Naive thymus-derived CD4-positive, alpha-beta T cell (primary cell): ENCODE data around the gene LMTK2. TPM values are rescaled to one million over a fixed set of nuclear protein-coding genes. Genes with fewer than 3 reads are reported as not detected.

ENCODE experiments used
- ATAC-seq: fragments of 150-1000 bp; cut with Tn5 transposase; 2 replicates; pipeline ENCODE4 v1.10.0; 2021; ENCODE audit warnings: mild to moderate bottlenecking, moderate library complexity
- CTCF ChIA-PET: fragments of 350-600 bp; sonication (Branson Sonifier 250); formaldehyde crosslinking; loops from one replicate; lab custom pipeline; 2021; ENCODE audit warnings: antibody characterized with exemption; lab: Charles Lee
- POLR2A ChIA-PET: fragments of 350-600 bp; sonication (Branson Sonifier 250); formaldehyde crosslinking; loops from one replicate; lab custom pipeline; 2021; ENCODE audit warnings: antibody characterized with exemption, inconsistent platforms; lab: Charles Lee
- DNase-seq, 9 donors: peaks; one replicate each; pipeline versions ENCODE4 v3.0.0 to v3.0.0-alpha.2; 2020 to 2022; ENCODE audit warnings: mixed read lengths in 1 of 9
- H3K27ac ChIP-seq: one replicate; pipeline ENCODE4 v1.7.0; 2013; ENCODE audit warnings: mild to moderate bottlenecking, low read depth, low read length, moderate library complexity
- H3K27me3 ChIP-seq, 2 donors: one replicate each; pipeline ENCODE4 v1.7.0; 2013; ENCODE audit warnings: low read length in 2 of 2, mild to moderate bottlenecking in 2 of 2, moderate library complexity in 2 of 2; ENCODE audit not compliant: control insufficient read depth in 2 of 2, insufficient read depth in 2 of 2
- H3K36me3 ChIP-seq, 3 experiments: 1 replicate in 2 of 3; 2 replicates in 1 of 3; pipeline ENCODE4 v1.7.0; 2013; ENCODE audit warnings: low read length in 3 of 3, mild to moderate bottlenecking in 3 of 3, moderate library complexity in 1 of 3; ENCODE audit not compliant: insufficient read depth in 3 of 3, control insufficient read depth in 2 of 3
- H3K4me1 ChIP-seq, 2 donors: one replicate each; pipeline ENCODE4 v1.7.0; 2013; ENCODE audit warnings: low read length in 2 of 2, mild to moderate bottlenecking in 2 of 2, moderate library complexity in 1 of 2; ENCODE audit not compliant: control insufficient read depth in 2 of 2, insufficient read depth in 2 of 2
- H3K4me3 ChIP-seq: 2 replicates; pipeline ENCODE4 v1.7.0; 2013; ENCODE audit warnings: mild to moderate bottlenecking, low read length
- H3K9me3 ChIP-seq, 3 experiments: 1 replicate in 2 of 3; 2 replicates in 1 of 3; pipeline ENCODE4 v1.7.0; 2013; ENCODE audit warnings: low read length in 3 of 3; ENCODE audit not compliant: control insufficient read depth in 2 of 3
- H3K27ac Mint-ChIP-seq, 9 donors: one replicate each; pipeline ENCODE4 v1.8.0; 2020 to 2022; ENCODE audit warnings: mixed read lengths in 9 of 9, mild to moderate bottlenecking in 8 of 9, moderate library complexity in 5 of 9, inconsistent platforms in 2 of 9
- H3K27me3 Mint-ChIP-seq, 5 donors: one replicate each; pipeline ENCODE4 v1.8.0; 2021 to 2022; ENCODE audit warnings: mixed read lengths in 5 of 5, mild to moderate bottlenecking in 1 of 5
- H3K36me3 Mint-ChIP-seq, 5 donors: one replicate each; pipeline ENCODE4 v1.8.0; 2020 to 2022; ENCODE audit warnings: mixed read lengths in 5 of 5, mild to moderate bottlenecking in 3 of 5, inconsistent platforms in 1 of 5
- H3K4me1 Mint-ChIP-seq, 7 donors: one replicate each; pipeline ENCODE4 v1.8.0; 2020 to 2022; ENCODE audit warnings: mixed read lengths in 7 of 7, mild to moderate bottlenecking in 3 of 7, inconsistent platforms in 1 of 7
- H3K4me3 Mint-ChIP-seq, 10 donors: one replicate each; pipeline ENCODE4 v1.8.0; 2020 to 2022; ENCODE audit warnings: mild to moderate bottlenecking in 10 of 10, mixed read lengths in 10 of 10, moderate library complexity in 6 of 10, inconsistent platforms in 2 of 10
- H3K9me3 Mint-ChIP-seq, 11 donors: one replicate each; pipeline ENCODE4 v1.8.0; 2020 to 2022; ENCODE audit warnings: mixed read lengths in 11 of 11, mild to moderate bottlenecking in 4 of 11, inconsistent platforms in 1 of 11, moderate library complexity in 1 of 11
- intact Hi-C, 2 donors: fragments of 100-400 bp; cut with micrococcal nuclease; formaldehyde crosslinking; loops; one replicate each; pipeline ENCODE4 v1.15.1; 2023
- polyA plus RNA-seq, 2 donors: library from polyadenylated mRNA; unstranded; fragments of 300-500 nt; fragmentation: Illumina TruSeq; gene quantifications; one replicate each; pipeline ENCODE4 v1.2.3, GENCODE V29; 2021
- total RNA-seq, 6 experiments: library from RNA in 5 of 6; stranded (reverse) in 5 of 6; gene quantifications; 1 replicate in 5 of 6; 2 replicates in 1 of 6; pipeline ENCODE4 v1.2.3 and lab custom pipeline; 2021 to 2026

LMTK2 gene
- total and polyA plus RNA-seq, 7 experiments from 2014 or later, result 2.2 to 29.1 (median 18.1) TPM

GRCh38 chr7:98110249-98111022, 3.8 kb downstream of the LMTK2 start:
- Histone ChIP-seq H3K27ac (no peak overlapping the region), H3K4me1 (peaks cover 18 to 33% of the 10 kb centered on the region in 2 donors), H3K27me3 (no peaks in the 10 kb centered on the region), H3K9me3 (no peaks in the 10 kb centered on the region), H3K36me3 (peaks cover 0 to 4% (median 0%) of the 10 kb centered on the region in 3 experiments), H3K4me3 (no peak overlapping the region)
- Mint-ChIP-seq H3K4me1 (peaks cover 25 to 86% (median 79%) of the 10 kb centered on the region in 7 donors), H3K27me3 (no peaks in the 10 kb centered on the region), H3K4me3 (peak overlapping the region in 1 of 10 donors; percentile 29), H3K9me3 (peaks cover 0 to 2% (median 0%) of the 10 kb centered on the region in 11 donors), H3K27ac (no peak overlapping the region), H3K36me3 (peaks cover 4 to 18% (median 4%) of the 10 kb centered on the region in 5 donors)
- POLR2A ChIA-PET, result interaction anchor here (1.4 kb wide), 1 partner anchor 30 kb away, joined by 3 read pairs; no protein-coding TSS in a partner anchor
- ATAC-seq, result no peak
- no peak for DNase-seq
- intact Hi-C loops, result no loop called here
- CTCF ChIA-PET, result interaction anchor here (0.9 to 3.5 kb wide), 3 partner anchors 9 to 58 kb away, joined by 3 to 19 read pairs (median 6); no protein-coding TSS in a partner anchor

GRCh38 chr7:98112077-98112476, 5.4 kb downstream of the LMTK2 start:
- intact Hi-C loops, result no loop called here
- Mint-ChIP-seq H3K27ac (no peak overlapping the region), H3K27me3 (no peaks in the 10 kb centered on the region), H3K36me3 (peaks cover 4 to 25% (median 6%) of the 10 kb centered on the region in 5 donors), H3K9me3 (peaks cover 0 to 2% (median 0%) of the 10 kb centered on the region in 11 donors), H3K4me3 (peak overlapping the region in 2 of 10 donors; percentile 16 to 53), H3K4me1 (peaks cover 21 to 91% (median 83%) of the 10 kb centered on the region in 7 donors)
- ChIA-PET CTCF (interaction anchor here (0.6 to 3.5 kb wide), 2 partner anchors 23 to 57 kb away, joined by 8 to 19 read pairs; no protein-coding TSS in a partner anchor), POLR2A (interaction anchor here (0.6 to 1.4 kb wide), 2 partner anchors 28 to 266 kb away, joined by 3 read pairs; no protein-coding TSS in a partner anchor)
- Histone ChIP-seq H3K27me3 (no peaks in the 10 kb centered on the region), H3K36me3 (peaks cover 0 to under 1% (median 0%) of the 10 kb centered on the region in 3 experiments), H3K4me1 (peaks cover 18 to 28% of the 10 kb centered on the region in 2 donors), H3K4me3 (no peak overlapping the region), H3K9me3 (no peaks in the 10 kb centered on the region), H3K27ac (no peak overlapping the region)
- ATAC-seq (no peak), DNase-seq (no peak)

GRCh38 chr7:98115746-98116525, 9.3 kb downstream of the LMTK2 start:
- ChIA-PET POLR2A (no interaction called here), CTCF (interaction anchor here (0.6 kb wide), 1 partner anchor 630 kb away, joined by 5 read pairs; no protein-coding TSS in a partner anchor)
- Histone ChIP-seq H3K4me1 (peaks cover 7% of the 10 kb centered on the region in 2 donors), H3K4me3 (no peak overlapping the region), H3K36me3 (no peaks in the 10 kb centered on the region), H3K9me3 (no peaks in the 10 kb centered on the region), H3K27ac (no peak overlapping the region), H3K27me3 (no peaks in the 10 kb centered on the region)
- Mint-ChIP-seq H3K9me3 (peaks cover 0 to 2% (median 0%) of the 10 kb centered on the region in 11 donors), H3K4me1 (peaks cover 2 to 81% (median 63%) of the 10 kb centered on the region in 7 donors), H3K36me3 (peaks cover 4 to 45% (median 13%) of the 10 kb centered on the region in 5 donors), H3K27ac (peak overlapping the region in 1 of 9 donors; percentile 37), H3K4me3 (no peak overlapping the region), H3K27me3 (no peaks in the 10 kb centered on the region)
- intact Hi-C loops, result no loop called here
- DNase-seq (no peak), ATAC-seq (no peak)

DNA sequence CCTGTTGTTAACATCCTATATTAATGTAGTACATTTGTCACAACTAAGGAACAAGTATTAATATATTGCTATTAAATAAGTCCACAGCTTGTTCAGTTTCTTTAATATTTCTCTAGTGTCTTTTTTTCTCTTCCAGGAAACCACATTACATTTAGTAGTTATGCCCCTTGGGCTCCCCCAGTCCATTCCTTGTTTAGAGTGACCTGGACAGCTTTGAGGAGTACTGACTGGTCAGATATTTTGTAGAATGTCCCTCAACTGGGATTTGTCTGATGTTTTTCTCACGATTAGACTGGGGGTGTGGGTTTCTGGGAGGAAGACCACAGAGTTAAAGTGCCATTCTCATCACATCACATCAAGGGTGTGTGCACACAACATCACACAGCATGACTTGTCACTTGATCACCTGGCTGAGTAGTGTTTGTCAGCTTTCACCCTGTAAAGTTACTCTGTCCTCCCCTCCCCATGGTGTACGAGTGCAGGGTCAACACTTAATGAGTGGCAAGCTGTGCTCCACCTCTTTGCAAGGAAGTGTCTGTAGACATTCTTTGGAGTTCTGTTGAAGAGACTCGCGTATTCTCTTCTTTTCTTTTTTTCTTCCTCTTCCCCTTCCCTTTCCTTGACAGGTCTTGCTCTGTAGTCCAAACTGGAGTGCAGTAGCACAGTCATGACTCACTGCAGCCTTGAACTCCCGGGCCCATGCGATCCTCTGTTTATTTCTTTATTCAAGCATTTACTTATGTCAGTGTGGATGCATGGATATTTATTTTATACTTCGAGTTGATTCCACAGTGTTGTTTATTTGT, 10.2 kb downstream of the LMTK2 start:
- Histone ChIP-seq H3K27me3 (no peaks in the 10 kb centered on the region), H3K4me3 (no peak overlapping the region), H3K36me3 (peaks cover 0 to 4% (median 0%) of the 10 kb centered on the region in 3 experiments), H3K4me1 (peaks cover 7% of the 10 kb centered on the region in 2 donors), H3K27ac (no peak overlapping the region), H3K9me3 (no peaks in the 10 kb centered on the region)
- H3K27me3 Mint-ChIP-seq, result no peaks in the 10 kb centered on the region
- DNase-seq, result no peak
- no peak for ATAC-seq
- peaks cover 0 to 2% (median 0%) of the 10 kb centered on the region in 11 donors for H3K9me3 Mint-ChIP-seq
- no peak overlapping the region for H3K27ac Mint-ChIP-seq
- POLR2A ChIA-PET, result no interaction called here
- peaks cover 4 to 46% (median 13%) of the 10 kb centered on the region in 5 donors for H3K36me3 Mint-ChIP-seq
- CTCF ChIA-PET, result interaction anchor here (1.1 kb wide), 1 partner anchor 52 kb away, joined by 4 read pairs; no protein-coding TSS in a partner anchor
- intact Hi-C loops, result no loop called here
- H3K4me3 Mint-ChIP-seq, result no peak overlapping the region
- peaks cover 2 to 73% (median 54%) of the 10 kb centered on the region in 7 donors for H3K4me1 Mint-ChIP-seq

GRCh38 chr7:98119256-98119918, 12.7 kb downstream of the LMTK2 start:
- Histone ChIP-seq H3K4me1 (no peaks in the 10 kb centered on the region), H3K9me3 (no peaks in the 10 kb centered on the region), H3K4me3 (no peak overlapping the region), H3K27ac (no peak overlapping the region), H3K36me3 (peaks cover 0 to 4% (median 0%) of the 10 kb centered on the region in 3 experiments), H3K27me3 (no peaks in the 10 kb centered on the region)
- H3K27ac Mint-ChIP-seq, result no peak overlapping the region
- ATAC-seq, result no peak
- ChIA-PET CTCF (interaction anchor here (0.7 to 1.5 kb wide), 4 partner anchors 9 to 98 kb away, joined by 3 to 5 read pairs (median 3); no protein-coding TSS in a partner anchor), POLR2A (interaction anchor here (1.2 kb wide), 1 partner anchor 12 kb away, joined by 3 read pairs; no protein-coding TSS in a partner anchor)
- DNase-seq, result no peak
- H3K4me1 Mint-ChIP-seq, result peaks cover 2 to 74% (median 55%) of the 10 kb centered on the region in 7 donors
- intact Hi-C loops, result no loop called here
- H3K9me3 Mint-ChIP-seq, result no peaks in the 10 kb centered on the region
- H3K36me3 Mint-ChIP-seq, result peaks cover 0 to 54% (median 24%) of the 10 kb centered on the region in 5 donors
- no peaks in the 10 kb centered on the region for H3K27me3 Mint-ChIP-seq
- no peak overlapping the region for H3K4me3 Mint-ChIP-seq
